Osteoblast (primary cell): ENCODE measurements around the gene DNMT3A. TPM values are rescaled to one million over a fixed set of nuclear protein-coding genes. Genes with fewer than 3 reads are reported as not detected.

Experiments
- DNase-seq: peaks from one replicate; pipeline ENCODE4 v3.0.0; 2011; ENCODE audit warnings: low spot score, mixed read lengths; ENCODE audit not compliant: insufficient read length; ENCODE audit errors: missing footprints
- H2AFZ ChIP-seq: 2 replicates; pipeline ENCODE4 v1.6.0; 2011; ENCODE audit warnings: mild to moderate bottlenecking, low read length
- H3K27ac ChIP-seq: 2 replicates; pipeline ENCODE4 v1.5.1; 2011; ENCODE audit warnings: mild to moderate bottlenecking, low read depth, low read length, moderate library complexity
- H3K27me3 ChIP-seq: 2 replicates; pipeline ENCODE4 v1.6.0; 2012; ENCODE audit warnings: mild to moderate bottlenecking, control low read depth, inconsistent platforms, low read length, moderate library complexity; ENCODE audit not compliant: insufficient read depth
- H3K36me3 ChIP-seq: 2 replicates; pipeline ENCODE4 v1.5.1; 2011; ENCODE audit warnings: mild to moderate bottlenecking, low read length, control low read depth, moderate library complexity; ENCODE audit not compliant: insufficient read depth
- H3K4me1 ChIP-seq: 2 replicates; pipeline ENCODE4 v1.5.1; 2011; ENCODE audit warnings: mild to moderate bottlenecking, low read length, control low read depth, moderate library complexity; ENCODE audit not compliant: insufficient read depth
- H3K4me2 ChIP-seq: 2 replicates; pipeline ENCODE4 v1.6.0; 2011; ENCODE audit warnings: mild to moderate bottlenecking, low read length; ENCODE audit not compliant: insufficient read depth
- H3K4me3 ChIP-seq: fragments of 200-600 bp; sonication (generic); 3 replicates; pipeline ENCODE4 v1.5.1; 2012; ENCODE audit warnings: mild to moderate bottlenecking, low read length, inconsistent platforms; ENCODE audit not compliant: insufficient read depth
- H3K79me2 ChIP-seq: 2 replicates; pipeline ENCODE4 v1.6.0; 2012; ENCODE audit warnings: mild to moderate bottlenecking, low read length, control low read depth, inconsistent platforms; ENCODE audit not compliant: insufficient read depth
- H3K9me3 ChIP-seq: 2 replicates; pipeline ENCODE4 v1.5.1; 2011; ENCODE audit warnings: low read depth, low read length, control low read depth
- H4K20me1 ChIP-seq: 2 replicates; pipeline ENCODE4 v1.6.0; 2012; ENCODE audit warnings: mild to moderate bottlenecking, low read length, control low read depth; ENCODE audit not compliant: insufficient read depth
- total RNA-seq: library from RNA; depleted of rRNA; stranded (reverse); fragments of >200 nt; gene quantifications from 2 replicates; pipeline ENCODE4 v1.2.3, GENCODE V29; 2012
- TF ChIP-seq, protein P1 (sequence below): IDR thresholded peaks from 2 replicates; pipeline ENCODE4 v1.5.1; 2011; ENCODE audit warnings: mild to moderate bottlenecking, low read depth, low read length, moderate library complexity; ENCODE audit errors: extremely low read depth

The DNMT3A gene
- total RNA-seq, 1 donor = 18.5 TPM

DNA sequence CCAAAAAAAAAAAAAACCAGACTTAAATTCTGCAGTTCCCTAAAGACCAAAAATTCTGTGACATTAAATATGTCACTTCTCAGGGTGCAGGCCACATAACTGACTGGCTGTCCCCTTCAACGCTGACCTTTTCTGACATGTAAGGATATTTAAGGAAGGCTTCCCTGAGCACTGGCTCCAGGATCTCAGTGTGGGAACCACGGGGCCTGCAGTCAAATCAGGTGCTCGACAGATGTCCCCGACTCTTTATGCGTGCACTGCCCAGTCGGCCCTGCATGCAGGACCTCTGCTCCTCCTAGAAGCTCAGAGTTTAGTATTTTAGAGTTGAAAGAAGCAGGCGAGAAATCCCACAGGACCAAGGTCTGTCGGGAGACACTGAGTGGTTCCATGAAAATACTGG is 104.0 kb downstream of the DNMT3A start:
- Histone ChIP-seq H3K27me3 (no peaks in the 10 kb centered on the region), H3K4me1 (peaks cover 10% of the 10 kb centered on the region), H3K36me3 (peaks cover 47% of the 10 kb centered on the region), H3K4me3 (no peak overlapping the region), H3K9me3 (no peaks in the 10 kb centered on the region), H3K27ac (no peak overlapping the region), H3K4me2 (no peak overlapping the region), H3K79me2 (no peaks in the 10 kb centered on the region), H2AFZ (no peak overlapping the region), H4K20me1 (no peaks in the 10 kb centered on the region)
- TF ChIP-seq, protein P1, sequence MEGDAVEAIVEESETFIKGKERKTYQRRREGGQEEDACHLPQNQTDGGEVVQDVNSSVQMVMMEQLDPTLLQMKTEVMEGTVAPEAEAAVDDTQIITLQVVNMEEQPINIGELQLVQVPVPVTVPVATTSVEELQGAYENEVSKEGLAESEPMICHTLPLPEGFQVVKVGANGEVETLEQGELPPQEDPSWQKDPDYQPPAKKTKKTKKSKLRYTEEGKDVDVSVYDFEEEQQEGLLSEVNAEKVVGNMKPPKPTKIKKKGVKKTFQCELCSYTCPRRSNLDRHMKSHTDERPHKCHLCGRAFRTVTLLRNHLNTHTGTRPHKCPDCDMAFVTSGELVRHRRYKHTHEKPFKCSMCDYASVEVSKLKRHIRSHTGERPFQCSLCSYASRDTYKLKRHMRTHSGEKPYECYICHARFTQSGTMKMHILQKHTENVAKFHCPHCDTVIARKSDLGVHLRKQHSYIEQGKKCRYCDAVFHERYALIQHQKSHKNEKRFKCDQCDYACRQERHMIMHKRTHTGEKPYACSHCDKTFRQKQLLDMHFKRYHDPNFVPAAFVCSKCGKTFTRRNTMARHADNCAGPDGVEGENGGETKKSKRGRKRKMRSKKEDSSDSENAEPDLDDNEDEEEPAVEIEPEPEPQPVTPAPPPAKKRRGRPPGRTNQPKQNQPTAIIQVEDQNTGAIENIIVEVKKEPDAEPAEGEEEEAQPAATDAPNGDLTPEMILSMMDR = no peak
- peak; percentile 26 for DNase-seq

DNA sequence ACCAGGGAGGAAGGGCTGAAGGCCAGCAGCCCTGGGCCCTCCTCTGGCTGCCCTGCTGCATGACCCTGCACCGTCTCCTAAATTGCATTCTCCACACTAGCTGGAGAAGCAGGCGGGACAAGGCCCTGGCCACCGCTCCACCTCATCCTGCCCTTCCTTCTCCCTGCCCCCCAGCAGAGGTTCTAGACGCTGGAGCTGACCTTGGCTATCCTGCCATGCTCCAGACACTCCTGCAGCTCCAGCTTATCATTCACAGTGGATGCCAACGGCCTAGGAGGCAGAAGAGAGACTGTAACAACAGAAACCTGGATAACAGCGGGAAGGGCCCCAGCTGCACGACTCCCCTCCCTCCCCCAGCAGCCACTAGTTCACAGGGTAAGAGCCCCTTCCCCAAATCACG is 105.0 kb downstream of the DNMT3A start:
- TF ChIP-seq, protein P1 = no peak
- Histone ChIP-seq H3K4me3 (no peak overlapping the region), H2AFZ (no peak overlapping the region), H3K4me1 (peaks cover 10% of the 10 kb centered on the region), H3K27ac (no peak overlapping the region), H3K27me3 (no peaks in the 10 kb centered on the region), H4K20me1 (no peaks in the 10 kb centered on the region), H3K9me3 (no peaks in the 10 kb centered on the region), H3K36me3 (peaks cover 41% of the 10 kb centered on the region), H3K79me2 (no peaks in the 10 kb centered on the region), H3K4me2 (no peak overlapping the region)
- DNase-seq = peak; percentile 9

DNA sequence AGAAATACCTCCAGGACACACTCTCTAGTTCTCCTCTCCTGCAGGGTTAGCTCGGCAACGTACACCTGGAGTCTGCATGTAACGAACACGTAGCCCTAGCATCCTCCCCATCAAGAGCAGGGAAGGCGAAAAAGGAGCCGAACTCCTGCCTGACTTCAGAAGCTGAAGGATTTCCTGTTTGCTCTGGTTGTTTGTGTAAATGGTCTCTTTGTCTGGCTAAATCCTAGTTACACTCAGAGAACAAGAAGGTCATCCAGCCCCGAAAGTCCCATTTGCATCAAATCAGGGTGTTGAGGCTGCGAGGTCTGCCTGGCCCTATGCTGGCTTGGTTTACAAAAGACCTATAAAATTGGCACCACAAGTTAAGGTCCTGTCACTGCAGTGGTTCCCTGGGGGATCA is 107.0 kb downstream of the DNMT3A start:
- H3K27me3 ChIP-seq = no peaks in the 10 kb centered on the region
- no peak overlapping the region for H2AFZ ChIP-seq
- peaks cover 29% of the 10 kb centered on the region for H3K36me3 ChIP-seq
- H3K79me2 ChIP-seq = no peaks in the 10 kb centered on the region
- no peaks in the 10 kb centered on the region for H3K9me3 ChIP-seq
- no peak overlapping the region for H3K4me3 ChIP-seq
- TF ChIP-seq, protein P1 = no peak
- H3K27ac ChIP-seq = peak overlapping the region; percentile 63
- H4K20me1 ChIP-seq = no peaks in the 10 kb centered on the region
- peaks cover 11% of the 10 kb centered on the region for H3K4me1 ChIP-seq
- peak overlapping the region; percentile 66 for H3K4me2 ChIP-seq
- DNase-seq = peak; percentile 62

DNA sequence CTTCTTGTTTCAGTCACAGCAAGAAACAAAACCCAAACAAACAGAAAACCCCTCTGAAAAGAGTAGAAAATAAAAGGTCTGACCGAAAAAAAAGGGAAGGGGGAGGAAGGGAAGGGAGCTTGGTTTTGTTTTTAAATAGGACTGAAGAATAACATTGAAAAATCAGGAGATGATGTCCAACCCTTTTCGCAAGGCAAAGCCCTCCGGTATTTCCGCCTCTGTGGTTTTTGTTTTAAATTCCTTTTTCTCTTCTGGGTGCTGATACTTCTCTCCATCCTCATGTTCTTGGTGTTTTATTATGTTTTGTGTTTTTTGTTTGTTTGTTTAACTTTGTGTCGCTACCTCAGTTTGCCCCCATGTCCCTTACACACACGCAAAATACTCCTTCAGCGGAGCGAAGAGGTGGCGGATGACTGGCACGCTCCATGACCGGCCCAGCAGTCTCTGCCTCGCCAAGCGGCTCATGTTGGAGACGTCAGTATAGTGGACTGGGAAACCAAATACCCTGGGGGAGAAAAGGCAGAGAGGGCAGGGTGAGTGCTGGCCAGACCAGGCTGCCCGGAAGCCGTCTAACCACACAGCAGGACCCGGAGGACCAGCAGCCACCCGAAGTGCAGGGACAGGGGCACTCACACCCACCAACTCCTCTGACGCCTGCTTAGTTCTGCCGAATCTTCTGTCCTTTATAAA is 107.7 kb downstream of the DNMT3A start:
- Histone ChIP-seq H3K4me2 (peak overlapping the region; percentile 66), H3K36me3 (peaks cover 23% of the 10 kb centered on the region)
- TF ChIP-seq, protein P1 = no peak

More for the DNA sequence above, 107.7 kb downstream of the DNMT3A start:
- Histone ChIP-seq H3K27ac (peak overlapping the region; percentile 63), H2AFZ (peak overlapping the region; percentile 60), H3K79me2 (no peaks in the 10 kb centered on the region), H3K27me3 (no peaks in the 10 kb centered on the region), H4K20me1 (no peaks in the 10 kb centered on the region), H3K4me1 (peaks cover 18% of the 10 kb centered on the region), H3K4me3 (peak overlapping the region; percentile 32), H3K9me3 (no peaks in the 10 kb centered on the region)
- peak; percentile 83 for DNase-seq
